ENCODE measurements around the gene EPS8L1.
"Not testable (repeated sequence)": the region's sequence is repeated elsewhere in the genome, so short reads cannot be mapped to it uniquely, and the experiment has no call there.

Gene EPS8L1

DNA sequence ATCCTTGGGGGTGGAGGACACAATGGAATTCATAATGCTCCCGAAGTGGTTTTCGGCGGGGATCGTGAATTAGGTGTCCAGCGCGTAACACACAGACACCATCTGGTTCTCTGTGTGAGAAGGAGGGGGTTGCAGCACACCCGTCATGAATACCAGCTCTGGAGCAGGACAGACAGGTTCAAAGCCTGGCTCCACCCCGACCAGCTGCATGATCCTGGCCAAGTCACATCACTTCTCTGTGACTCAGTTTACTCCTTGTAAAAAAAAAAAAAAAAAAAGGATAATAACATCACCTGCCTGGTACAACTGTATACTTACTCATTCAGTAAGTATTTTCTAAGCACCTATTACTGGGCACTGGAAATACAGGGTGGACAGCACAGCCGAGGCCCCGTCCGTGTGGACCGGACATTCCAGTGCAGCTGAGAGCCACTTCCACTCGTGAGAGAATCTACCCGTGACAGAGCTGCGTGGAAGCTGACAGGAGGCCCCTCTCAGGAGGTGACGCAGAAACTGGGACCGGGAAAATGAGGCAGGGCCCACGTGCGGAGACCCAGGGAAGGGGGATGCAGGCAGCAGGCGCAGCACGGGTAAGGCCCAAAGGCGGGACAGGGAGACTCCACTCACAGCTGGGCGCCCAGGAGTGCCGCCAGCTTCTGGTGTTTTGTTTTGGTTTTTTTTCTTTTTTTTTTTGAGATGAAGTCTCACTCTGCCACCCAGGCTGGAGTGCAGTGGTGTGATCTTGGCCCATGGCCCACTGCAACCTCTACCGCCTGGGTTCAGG lies 24.7 kb upstream of the EPS8L1 start:
- DNase-seq (ENCODE audit: low read depth), result no peak

DNA sequence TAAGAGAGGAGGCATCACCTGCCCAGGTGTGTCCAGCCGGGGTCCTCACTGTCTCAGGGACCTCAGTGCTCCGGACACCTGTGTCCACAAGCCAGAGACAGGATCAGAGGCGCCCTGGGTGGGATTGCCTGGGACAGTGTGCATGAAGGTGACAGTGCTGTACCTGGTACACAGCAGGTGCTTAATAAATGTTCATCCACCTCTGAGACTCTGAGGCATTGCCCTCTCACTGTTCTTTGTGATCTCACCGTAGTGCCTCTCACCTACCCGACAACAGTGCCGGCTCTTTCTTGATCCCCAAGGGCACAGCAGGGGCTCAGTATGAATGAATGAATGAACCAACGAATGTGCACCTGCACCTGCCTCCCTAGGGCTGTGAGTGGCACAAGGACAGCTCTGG lies 21.9 kb upstream of the EPS8L1 start:
- DNase-seq (ENCODE audit: low read depth), result no peak

DNA sequence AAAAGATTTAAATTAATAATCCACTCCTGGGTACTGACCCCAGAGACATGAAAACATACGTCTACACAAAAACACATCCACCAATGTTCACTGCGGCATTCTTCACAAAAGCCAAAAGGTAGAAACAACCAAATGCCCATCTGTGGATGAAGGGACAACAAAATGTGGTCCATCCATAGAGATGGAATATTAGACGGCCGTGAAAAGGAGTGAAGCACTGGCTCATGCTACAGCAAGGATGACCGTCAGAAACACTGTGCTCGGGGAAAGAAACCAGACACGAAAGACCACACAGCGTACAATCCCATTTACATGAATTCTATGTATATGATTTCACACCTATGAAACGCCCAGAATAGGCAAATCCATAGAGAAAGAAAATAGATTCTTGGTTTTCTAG lies 18.8 kb upstream of the EPS8L1 start:
- no peak for DNase-seq (ENCODE audit: low read depth)

DNA sequence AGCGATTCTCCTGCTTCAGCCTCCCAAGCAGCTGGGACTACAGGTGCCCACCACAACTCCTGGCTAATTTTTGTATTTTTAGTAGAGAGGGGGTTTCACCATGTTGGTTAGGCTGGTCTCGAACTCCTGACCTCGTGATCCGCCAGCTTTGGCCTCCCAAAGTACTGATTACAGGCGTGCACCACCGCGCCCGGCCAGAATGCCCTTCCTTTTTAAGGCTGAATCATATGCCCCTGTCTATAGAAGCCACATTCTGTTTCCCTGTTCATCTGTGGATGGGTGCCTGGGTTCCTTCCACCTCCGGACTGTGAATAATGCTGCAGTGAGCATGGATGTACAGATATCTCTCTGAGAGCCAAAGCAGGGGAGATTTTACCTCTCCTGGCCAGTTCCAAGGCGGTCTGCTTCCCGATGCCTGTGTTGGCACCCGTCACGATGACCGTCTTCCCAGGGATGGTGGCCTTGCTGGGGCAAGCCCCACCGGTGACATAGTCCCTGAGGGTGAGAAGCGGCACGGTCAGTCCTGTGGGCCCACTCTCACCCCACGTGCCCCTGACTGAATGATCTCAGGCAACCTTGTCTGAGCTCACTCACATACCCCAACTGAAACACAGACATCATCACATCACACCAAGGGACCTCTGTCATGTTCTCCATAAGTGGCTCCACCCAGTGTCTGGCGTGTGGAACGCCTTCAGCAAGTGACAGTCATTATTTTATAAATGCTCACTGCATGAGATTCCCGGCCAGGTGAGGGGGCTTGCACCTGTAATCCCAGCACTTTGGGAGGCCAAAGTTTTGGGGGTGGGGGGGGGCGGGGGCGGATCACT lies 16.7 kb upstream of the EPS8L1 start:
- no peak for DNase-seq (ENCODE audit: low read depth)

DNA sequence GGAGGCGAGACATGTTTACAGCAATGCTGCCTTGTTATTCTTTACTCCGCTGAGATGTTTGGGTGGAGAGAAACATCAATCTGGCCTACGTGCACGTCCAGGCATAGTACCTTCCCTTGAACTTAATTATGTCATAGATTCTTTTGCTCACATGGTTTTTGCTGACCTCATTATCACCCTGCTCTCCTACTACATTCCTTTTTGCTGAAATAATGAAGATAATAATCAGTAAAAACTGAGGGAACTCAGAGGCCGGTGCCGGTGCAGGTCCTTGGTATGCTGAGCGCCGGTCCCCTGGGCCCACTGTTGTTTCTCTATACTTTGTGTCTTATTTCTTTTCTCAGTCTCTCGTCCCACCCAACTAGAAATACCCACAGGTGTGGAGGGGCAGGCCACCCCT lies 15.4 kb upstream of the EPS8L1 start:
- not testable (repeated sequence) for DNase-seq (ENCODE audit: low read depth)

DNA sequence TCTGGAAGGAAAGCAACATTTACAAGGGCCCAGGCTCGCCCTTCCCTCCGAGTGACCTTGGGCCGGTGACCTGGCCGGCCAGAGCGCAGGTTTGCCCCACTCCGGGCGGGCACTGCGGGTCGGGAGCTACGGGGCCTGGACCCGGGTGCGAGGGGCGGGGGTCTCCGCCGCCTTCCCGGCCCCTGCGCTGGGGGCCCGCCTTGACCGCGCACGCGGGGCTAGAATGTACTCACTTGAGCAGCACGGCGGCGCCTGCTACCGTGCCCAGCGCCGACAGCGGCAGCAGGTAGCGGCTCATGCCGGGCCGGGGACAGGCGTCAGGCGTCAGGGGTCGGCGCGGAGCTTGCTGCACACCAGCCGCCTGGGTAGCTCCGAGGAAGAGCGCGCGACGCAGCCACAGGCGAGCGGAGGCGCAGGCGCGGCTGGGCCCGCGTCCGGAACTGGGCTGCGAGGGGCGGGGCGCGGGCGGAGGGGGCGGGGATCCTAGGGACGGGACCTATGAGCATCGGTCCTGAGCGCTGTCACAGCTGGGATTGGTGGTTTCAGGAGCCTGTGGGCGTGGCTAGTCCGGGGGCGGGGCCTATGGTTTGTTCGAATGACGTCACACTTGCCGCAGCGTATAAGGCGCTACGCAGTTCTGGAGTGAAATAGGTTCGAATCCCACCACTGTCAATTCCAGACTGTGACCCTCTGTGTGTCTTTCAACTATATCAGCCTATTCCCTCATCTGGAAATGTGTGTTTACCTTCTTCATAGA lies 12.8 kb upstream of the EPS8L1 start, which contains the start of gene RDH13:
Gene RDH13, minus strand, starts transcription at position 414 of the 757 bp plus-strand sequence. Its CDS starts 116 bp downstream, at position 298.
- DNase-seq (ENCODE audit: low read depth), result peak; percentile 95

DNA sequence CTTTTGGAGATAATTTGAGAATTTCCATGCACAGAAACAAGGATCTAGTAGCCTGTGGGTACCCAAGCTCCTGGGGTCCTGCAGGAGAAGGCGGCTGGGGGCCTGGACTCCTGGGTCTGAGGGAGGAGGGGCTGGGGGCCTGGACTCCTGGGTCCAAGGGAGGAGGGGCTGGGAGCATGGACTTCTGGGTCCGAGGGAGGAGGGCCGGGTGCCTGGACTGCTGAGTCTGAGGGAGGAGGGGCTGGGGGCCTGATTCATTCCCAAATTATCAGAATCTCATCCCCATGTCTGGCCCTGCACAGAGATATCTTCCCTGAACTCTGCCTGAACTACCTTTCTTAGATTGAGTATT lies 12.2 kb upstream of the EPS8L1 start:
- no peak for DNase-seq (ENCODE audit: low read depth)

DNA sequence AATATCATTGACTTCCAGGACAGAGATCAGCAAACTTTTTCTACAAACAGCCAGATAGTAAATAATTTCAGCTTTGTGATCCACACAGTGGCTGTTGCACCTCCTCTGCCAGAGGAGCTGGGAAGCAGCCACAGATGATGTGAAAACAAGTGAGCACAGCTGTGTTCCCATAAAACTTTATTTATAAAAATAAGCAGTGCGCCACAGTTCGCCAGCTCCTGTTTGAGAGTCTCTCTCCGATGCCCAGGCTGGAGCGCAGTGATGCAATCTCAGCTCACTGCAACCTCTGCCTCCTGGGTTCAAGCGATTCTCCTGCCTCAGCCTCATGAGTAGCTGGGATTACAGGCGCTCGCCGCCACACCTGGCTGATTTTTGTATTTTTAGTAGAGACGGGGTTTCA lies 10.2 kb upstream of the EPS8L1 start:
- DNase-seq (ENCODE audit: low read depth), result not testable (repeated sequence)

DNA sequence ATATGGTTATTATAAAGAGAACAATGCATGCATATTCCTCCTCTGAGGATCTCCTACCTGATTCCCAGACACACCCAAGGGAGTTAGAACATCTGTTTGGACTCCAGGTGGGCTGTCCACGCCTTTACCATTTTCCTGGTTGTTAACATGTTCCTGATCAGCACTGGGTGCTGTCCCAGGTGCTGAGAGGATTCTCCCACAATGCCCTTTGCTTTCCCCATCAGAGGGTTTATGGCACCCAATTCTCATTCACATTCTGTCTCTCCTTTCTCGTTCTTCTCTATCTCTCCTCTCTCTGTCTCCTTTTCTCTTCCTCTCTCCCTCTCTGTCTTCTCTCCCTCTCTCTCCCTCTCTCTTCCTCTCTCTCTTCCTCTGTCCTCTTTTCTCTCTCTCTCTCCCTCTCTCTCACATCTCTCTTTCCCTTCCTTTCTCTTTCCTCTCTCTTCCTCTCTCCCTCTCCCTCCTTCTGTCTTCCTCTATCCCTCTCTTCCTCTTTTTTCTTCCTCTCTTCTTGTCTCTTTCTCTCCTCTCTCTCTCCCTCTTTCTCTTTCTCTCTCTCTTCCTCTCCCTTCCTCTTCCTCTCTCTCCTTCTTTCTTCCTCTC lies 9.5 kb upstream of the EPS8L1 start:
- no peak for DNase-seq (ENCODE audit: low read depth)

DNA sequence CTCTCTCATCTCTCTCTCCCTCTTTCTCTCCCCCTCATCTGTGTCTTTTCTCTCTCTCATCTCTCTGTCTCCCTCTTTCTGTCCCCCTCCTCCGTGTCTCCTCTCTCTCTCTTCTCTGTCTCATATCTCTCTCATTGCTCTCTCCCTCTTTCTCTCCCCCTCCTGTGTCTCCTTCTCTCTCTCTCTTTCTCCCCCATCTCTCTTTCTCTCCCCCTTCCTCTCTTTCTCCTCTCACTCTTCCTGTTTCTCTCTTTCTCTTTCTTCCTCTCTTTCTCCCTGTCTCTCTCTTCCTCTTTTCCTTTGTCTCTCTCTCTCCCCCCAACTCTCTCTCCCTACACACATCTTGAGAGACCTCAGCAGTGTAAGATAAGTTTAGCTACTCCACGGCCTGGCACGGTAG lies 7.8 kb upstream of the EPS8L1 start:
- no peak for DNase-seq (ENCODE audit: low read depth)

DNA sequence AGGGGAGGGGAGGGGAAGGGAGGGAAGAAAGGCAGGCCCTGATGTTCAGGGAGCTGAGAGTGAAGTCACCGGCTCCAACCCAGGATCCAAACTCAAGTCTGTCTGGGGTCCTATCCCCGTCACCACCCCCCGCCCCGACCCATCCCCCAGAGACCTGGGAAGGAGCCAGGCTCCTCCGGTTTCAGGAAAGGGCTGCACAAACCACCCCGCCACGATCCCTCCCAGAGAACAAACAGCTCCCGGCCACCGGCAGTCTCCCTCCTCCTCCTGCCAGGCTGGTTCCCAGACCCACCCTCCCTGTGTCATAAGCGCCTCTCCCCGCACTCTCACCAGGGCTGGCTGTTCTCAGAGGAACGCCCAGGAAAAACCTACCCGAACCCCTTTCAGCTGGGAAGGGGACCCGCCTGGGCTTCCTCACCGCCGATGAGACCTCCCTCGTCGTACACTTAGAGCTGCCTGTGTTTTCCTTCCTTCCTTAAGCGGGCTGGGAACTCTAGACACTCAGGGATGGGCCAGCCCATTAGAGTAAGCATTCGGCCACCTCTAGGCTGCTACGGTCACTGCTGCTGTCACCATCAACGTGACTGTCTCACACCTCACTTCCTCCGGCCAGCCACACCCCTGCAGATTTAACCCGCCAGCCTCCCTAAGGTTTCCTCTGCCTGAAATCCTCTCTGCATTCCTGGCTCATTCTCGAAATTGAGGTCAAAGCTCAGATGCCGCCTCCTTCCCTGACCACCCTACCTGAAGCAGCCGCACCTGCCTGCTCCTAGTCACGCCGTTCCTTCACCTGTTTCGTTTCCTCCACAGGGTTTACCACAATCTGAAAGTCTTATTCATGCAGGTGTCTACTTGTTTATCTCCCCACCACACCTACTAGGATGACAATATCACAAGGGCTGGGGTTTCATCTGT lies 6.5 kb upstream of the EPS8L1 start:
- no peak for DNase-seq (ENCODE audit: low read depth)

DNA sequence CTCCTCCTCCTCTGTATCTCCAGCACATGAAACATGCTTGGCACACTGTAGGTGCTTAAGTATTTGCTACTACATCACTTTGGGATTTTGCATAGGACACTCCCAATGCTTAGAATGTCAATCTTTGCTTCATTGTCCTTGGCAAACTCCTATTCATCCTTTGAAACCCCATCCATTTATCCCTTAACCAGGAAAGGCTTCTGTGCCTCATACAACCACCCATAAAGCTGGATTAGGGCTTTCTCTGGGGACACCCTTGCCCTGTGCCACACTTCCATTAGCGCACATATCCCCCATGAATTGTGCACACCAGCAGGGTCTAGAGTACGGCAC lies 5.8 kb upstream of the EPS8L1 start:
- DNase-seq (ENCODE audit: low read depth), result no peak

DNA sequence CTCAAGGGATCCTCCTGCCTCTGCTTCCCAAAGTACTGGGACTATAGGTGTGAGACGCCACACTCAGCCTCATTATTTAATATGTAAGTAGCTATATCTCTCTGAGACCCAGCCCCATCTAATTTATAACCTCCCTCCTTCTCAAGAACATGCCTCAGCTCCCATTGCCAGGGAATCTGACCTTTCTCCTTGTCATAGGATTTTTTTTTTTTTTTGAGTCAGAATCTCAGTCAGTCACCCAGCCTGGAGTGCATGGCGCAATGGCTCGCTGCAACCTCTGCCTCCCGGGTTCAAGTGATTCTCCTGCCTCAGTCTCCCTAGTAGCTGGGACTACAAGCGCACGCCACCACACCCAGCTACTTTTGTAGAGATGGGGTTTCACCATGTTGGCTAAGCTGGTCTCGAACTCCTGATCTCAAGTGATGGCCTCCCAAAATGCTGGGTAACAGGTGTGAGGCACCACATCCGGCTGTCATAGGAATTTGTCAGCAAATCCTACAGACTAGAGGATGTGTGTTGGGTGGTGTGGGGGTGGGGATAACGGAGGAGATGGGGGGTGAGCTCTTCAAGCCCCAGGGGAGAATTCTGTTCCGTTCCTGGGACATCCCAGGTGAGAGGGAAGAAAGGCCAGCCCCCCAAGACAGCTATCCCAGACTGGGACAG lies 5.1 kb upstream of the EPS8L1 start:
- no peak for DNase-seq (ENCODE audit: low read depth)

DNA sequence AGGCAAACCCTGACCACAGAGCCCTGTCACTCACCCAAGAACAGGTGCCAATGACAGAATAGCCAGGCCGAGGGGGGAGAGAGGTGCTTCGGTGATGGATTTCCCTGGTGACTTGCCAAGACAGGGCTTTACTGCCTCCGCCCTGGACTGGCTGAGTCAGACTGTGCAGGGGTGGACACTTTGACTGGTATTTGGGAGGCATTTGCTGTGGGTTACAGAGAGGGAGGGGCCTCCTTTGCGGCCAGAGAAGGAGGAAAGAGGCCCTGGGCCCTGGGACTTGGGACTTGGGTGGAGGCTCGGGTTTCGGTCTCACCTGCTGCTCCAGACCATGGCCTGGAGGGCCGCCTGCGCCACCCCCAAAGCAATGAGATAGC lies 4.6 kb upstream of the EPS8L1 start:
- DNase-seq (ENCODE audit: low read depth), result no peak

DNA sequence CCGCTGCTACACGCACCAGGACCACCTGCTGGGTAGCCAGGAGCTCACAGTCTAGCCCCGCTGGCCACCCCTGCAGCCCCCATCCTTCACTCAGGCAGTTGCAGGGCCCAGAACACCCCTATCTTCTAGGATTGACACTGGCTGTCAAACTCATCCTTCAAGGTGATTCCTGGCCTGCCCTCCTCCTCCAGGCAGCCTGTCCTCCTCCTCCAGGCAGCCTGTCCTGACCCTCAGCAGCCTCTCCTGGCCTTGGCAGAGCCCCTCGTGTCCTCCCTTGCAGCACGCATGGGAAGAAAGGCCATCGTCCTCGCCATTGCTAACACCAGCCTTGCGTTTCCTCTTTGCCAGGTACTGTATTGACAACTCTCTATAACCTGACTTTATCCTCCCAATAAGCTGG lies 3.8 kb upstream of the EPS8L1 start:
- DNase-seq (ENCODE audit: low read depth), result no peak

DNA sequence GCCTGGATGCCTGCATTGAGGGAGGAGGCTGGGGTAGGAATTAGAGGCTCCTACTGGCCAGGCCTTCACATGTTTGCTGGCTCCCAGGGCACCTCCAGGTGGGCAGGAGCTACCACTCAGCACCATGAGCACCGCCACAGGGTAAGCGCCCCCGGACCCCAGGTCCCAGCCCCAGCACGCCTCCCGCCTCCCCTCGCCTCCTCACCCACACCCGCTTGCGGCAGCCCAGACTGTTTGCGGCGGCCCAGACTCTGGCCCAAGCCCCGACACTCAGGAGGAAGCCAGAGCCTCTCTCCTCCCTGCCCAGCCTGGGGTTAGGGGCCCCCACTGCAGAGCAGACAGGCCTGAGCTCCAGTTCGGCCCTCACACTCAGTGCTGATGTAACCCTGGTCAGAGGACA lies 652 bp downstream of the EPS8L1 start:
- no peak for DNase-seq (ENCODE audit: low read depth)

DNA sequence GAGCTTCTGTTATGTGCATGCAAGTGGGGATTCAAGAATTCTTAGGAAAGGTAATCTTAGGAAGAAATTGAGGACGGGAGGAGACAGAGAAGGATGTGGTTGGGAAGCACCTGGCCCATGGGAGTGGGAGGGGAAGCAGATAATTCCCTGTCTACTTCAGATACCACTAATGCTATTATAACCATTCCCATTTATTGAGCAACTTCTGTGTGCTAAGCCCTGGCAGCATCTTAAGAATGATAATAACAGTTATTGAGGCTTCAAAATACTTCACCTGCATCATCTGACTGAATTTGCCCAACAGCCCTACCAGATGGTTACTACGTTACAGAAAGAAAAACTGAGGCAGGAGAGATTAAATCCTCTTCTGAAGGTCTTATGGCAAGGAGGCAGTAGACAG lies 1.4 kb downstream of the EPS8L1 start:
- DNase-seq (ENCODE audit: low read depth), result no peak

DNA sequence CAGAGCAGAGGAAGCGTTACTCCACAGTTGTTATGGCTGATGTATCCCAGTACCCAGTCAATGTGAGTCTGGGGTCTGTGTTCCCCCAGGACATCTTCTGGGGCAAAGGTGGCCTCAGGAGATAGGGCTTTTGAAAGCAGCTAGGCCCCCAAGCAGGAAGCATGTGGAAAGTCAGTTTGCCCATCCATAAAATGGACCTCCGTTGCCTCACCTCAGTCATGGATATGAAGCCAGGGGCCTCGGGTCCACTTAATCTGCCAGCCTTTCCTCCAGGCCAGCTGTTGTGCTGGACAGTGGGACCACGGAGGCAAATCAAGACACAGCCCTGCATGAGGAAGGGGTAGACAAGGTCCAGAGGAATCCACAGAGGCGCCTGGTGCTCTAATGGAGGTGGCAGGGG lies 3.3 kb downstream of the EPS8L1 start:
- no peak for DNase-seq (ENCODE audit: low read depth)

DNA sequence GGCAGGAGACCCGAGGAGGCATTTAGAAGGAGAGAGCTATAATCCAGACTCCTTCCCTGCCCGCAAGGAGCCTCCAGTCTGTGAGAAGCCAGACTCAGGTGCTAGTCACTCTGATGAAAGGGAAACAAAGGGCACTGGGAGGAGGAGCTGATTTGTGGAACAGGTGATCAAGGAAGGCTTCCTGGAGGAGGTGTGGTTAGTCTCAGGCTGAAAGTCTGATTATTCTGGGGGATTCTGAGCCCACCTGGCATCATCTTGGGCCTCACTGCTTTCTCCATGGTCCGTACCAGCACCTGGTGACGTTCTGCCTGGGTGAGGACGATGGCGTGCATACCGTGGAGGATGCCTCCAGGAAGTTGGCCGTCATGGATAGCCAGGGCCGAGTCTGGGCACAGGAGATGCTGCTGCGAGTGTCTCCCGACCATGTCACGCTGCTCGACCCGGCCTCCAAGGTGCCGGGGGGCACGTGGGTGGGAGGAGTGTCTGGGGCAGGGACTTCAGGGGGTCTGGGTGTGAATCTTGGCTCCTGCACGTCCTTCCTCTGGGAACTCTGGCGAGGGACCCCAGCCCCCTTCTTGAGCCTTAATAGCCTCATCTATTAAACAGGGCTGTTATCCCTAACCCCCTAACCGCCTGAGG lies 3.9 kb downstream of the EPS8L1 start:
- DNase-seq (ENCODE audit: low read depth), result no peak
